Astrocyte (in vitro differentiated cells and primary cell): ENCODE data around the gene CNOT3. TPM values are rescaled to one million over a fixed set of nuclear protein-coding genes. Genes with fewer than 3 reads are reported as not detected.

Experiments
- DNase-seq: peaks from one replicate; pipeline ENCODE4 v3.0.0-alpha.2; 2010; ENCODE audit warnings: low read depth
- FAIRE-seq: peaks from 2 replicates; lab custom pipeline; 2011; peaks lifted over from hg19 to GRCh38; lab: Jason Lieb, UNC
- H2AFZ ChIP-seq: 2 replicates; pipeline ENCODE4 v1.6.0; 2012; ENCODE audit warnings: low read depth, low read length, inconsistent platforms
- H3K27ac ChIP-seq: 2 replicates; pipeline ENCODE4 v1.5.1; 2011; ENCODE audit warnings: low read depth, low read length, inconsistent platforms
- H3K27me3 ChIP-seq: 2 replicates; pipeline ENCODE4 v1.6.0; 2011; ENCODE audit warnings: low read length, inconsistent platforms; ENCODE audit not compliant: insufficient read depth
- H3K36me3 ChIP-seq: 2 replicates; pipeline ENCODE4 v1.5.1; 2011; ENCODE audit warnings: low read length, inconsistent platforms; ENCODE audit not compliant: insufficient read depth
- H3K4me1 ChIP-seq: 2 replicates; pipeline ENCODE4 v1.5.1; 2011; ENCODE audit warnings: low read length, inconsistent platforms; ENCODE audit not compliant: insufficient read depth
- H3K4me2 ChIP-seq: 2 replicates; pipeline ENCODE4 v1.6.0; 2012; ENCODE audit warnings: low read length, inconsistent platforms
- H3K4me3 ChIP-seq: 2 replicates; pipeline ENCODE4 v1.5.1; 2011; ENCODE audit warnings: low read depth, mild to moderate bottlenecking, low read length, inconsistent platforms; ENCODE audit not compliant: insufficient read depth
- H3K79me2 ChIP-seq: 2 replicates; pipeline ENCODE4 v1.6.0; 2012; ENCODE audit warnings: mild to moderate bottlenecking, low read length, inconsistent platforms; ENCODE audit not compliant: insufficient read depth
- H3K9ac ChIP-seq: 2 replicates; pipeline ENCODE4 v1.6.0; 2012; ENCODE audit warnings: mild to moderate bottlenecking, low read length, inconsistent platforms
- H3K9me3 ChIP-seq: 2 replicates; pipeline ENCODE4 v1.5.1; 2012; ENCODE audit warnings: low read depth, mild to moderate bottlenecking, low read length, inconsistent platforms; ENCODE audit not compliant: insufficient read depth
- H4K20me1 ChIP-seq: 2 replicates; pipeline ENCODE4 v1.6.0; 2012; ENCODE audit warnings: low read length, inconsistent platforms; ENCODE audit not compliant: insufficient read depth
- H3K27ac Mint-ChIP-seq: one replicate; pipeline ENCODE4 v1.8.0; 2021; ENCODE audit warnings: mild to moderate bottlenecking, mixed read lengths; ENCODE audit not compliant: unreplicated experiment
- H3K27me3 Mint-ChIP-seq: one replicate; pipeline ENCODE4 v1.8.0; 2021; ENCODE audit warnings: low read depth, mixed read lengths; ENCODE audit not compliant: unreplicated experiment
- H3K36me3 Mint-ChIP-seq: one replicate; pipeline ENCODE4 v1.8.0; 2021; ENCODE audit warnings: low read depth, mixed read lengths; ENCODE audit not compliant: unreplicated experiment
- H3K4me1 Mint-ChIP-seq: one replicate; pipeline ENCODE4 v1.8.0; 2021; ENCODE audit warnings: low read depth, mixed read lengths; ENCODE audit not compliant: unreplicated experiment
- H3K4me3 Mint-ChIP-seq: one replicate; pipeline ENCODE4 v1.8.0; 2021; ENCODE audit warnings: mild to moderate bottlenecking, moderate library complexity, mixed read lengths; ENCODE audit not compliant: unreplicated experiment
- H3K9me3 Mint-ChIP-seq: one replicate; pipeline ENCODE4 v1.8.0; 2021; ENCODE audit warnings: mild to moderate bottlenecking, mixed read lengths; ENCODE audit not compliant: unreplicated experiment
- CTCF ChIP-seq: IDR thresholded peaks from 2 replicates; pipeline ENCODE4 v1.5.1; 2011; ENCODE audit warnings: low read depth, mild to moderate bottlenecking, inconsistent platforms, low read length, moderate library complexity; ENCODE audit not compliant: insufficient read depth
- EZH2 ChIP-seq: IDR thresholded peaks from 2 replicates; pipeline ENCODE4 v1.6.1; 2012; ENCODE audit warnings: mild to moderate bottlenecking, low read length, inconsistent platforms; ENCODE audit not compliant: insufficient read depth
- total RNA-seq: library from RNA; stranded (reverse); gene quantifications from 2 replicates; pipeline ENCODE4 v1.2.1, GENCODE V29; 2021

Gene CNOT3
- total RNA-seq, 1 donor from 2014 or later: 39.2 TPM

- Histone ChIP-seq H3K36me3 (peaks cover 3% of the 10 kb centered on the region), H2AFZ (peak within 1 kb of the TSS; percentile 76), H3K4me3 (peak within 1 kb of the TSS; percentile 76), H3K9me3 (no peaks in the 10 kb centered on the region), H4K20me1 (peaks cover 6% of the 10 kb centered on the region), H3K79me2 (peaks cover 23% of the 10 kb centered on the region), H3K4me2 (peak within 1 kb of the TSS; percentile 100), H3K9ac (peak within 1 kb of the TSS; percentile 86), H3K4me1 (peaks cover 3% of the 10 kb centered on the region), H3K27me3 (no peaks in the 10 kb centered on the region), H3K27ac (peak within 1 kb of the TSS; percentile 13)
- Mint-ChIP-seq H3K9me3 (no peaks in the 10 kb centered on the region), H3K4me1 (no peaks in the 10 kb centered on the region), H3K27ac (peak within 1 kb of the TSS; percentile 86), H3K36me3 (peaks cover 10% of the 10 kb centered on the region), H3K27me3 (no peaks in the 10 kb centered on the region), H3K4me3 (peak within 1 kb of the TSS; percentile 98)
- TF ChIP-seq CTCF: no peak
- no peak for TF ChIP-seq EZH2
- DNase-seq: peak; percentile 90
- FAIRE-seq: peak; percentile 96
Observed at GRCh38 chr19:54102421-54103169, 35.0 kb upstream of the CNOT3 start, which contains the start of gene NDUFA3. Gene NDUFA3, plus strand, starts transcription at chr19:54102855. Its CDS starts 24 bp downstream, at chr19:54102879.

GRCh38 chr19:54104998-54105715 lies 32.4 kb upstream of the CNOT3 start:
- H3K9me3 Mint-ChIP-seq: no peaks in the 10 kb centered on the region
- Histone ChIP-seq H3K9me3 (no peaks in the 10 kb centered on the region), H3K36me3 (peaks cover 5% of the 10 kb centered on the region), H3K4me2 (no peak overlapping the region), H3K4me3 (no peak overlapping the region), H3K27ac (no peak overlapping the region), H2AFZ (no peak overlapping the region), H3K9ac (no peak overlapping the region), H3K79me2 (peaks cover 30% of the 10 kb centered on the region), H4K20me1 (peaks cover 7% of the 10 kb centered on the region), H3K4me1 (peaks cover 3% of the 10 kb centered on the region), H3K27me3 (no peaks in the 10 kb centered on the region)
- FAIRE-seq: no peak
- TF ChIP-seq CTCF (no peak), EZH2 (no peak)
- H3K27ac Mint-ChIP-seq: no peak overlapping the region
- H3K4me1 Mint-ChIP-seq: no peaks in the 10 kb centered on the region
- no peak for DNase-seq
- H3K4me3 Mint-ChIP-seq: no peak overlapping the region
- peaks cover 12% of the 10 kb centered on the region for H3K36me3 Mint-ChIP-seq
- H3K27me3 Mint-ChIP-seq: no peaks in the 10 kb centered on the region
